HFFc6 (cell line): ENCODE measurements around the gene RPL12. TPM values are rescaled to one million over a fixed set of nuclear protein-coding genes. Genes with fewer than 3 reads are reported as not detected.
A peak's percentile ranks its signal among the peaks of the same experiment; 100 is the strongest.

Experiments
- DNase-seq: peaks from one replicate; pipeline ENCODE4 v3.0.0-alpha.2; 2018
- H3K27ac Mint-ChIP-seq: 2 replicates; pipeline ENCODE4 v1.8.0; 2020; ENCODE audit warnings: mild to moderate bottlenecking, mixed read lengths
- H3K27me3 Mint-ChIP-seq: 2 replicates; pipeline ENCODE4 v1.8.0; 2021; ENCODE audit warnings: mild to moderate bottlenecking, moderate library complexity, mixed read lengths; ENCODE audit not compliant: insufficient read depth
- H3K36me3 Mint-ChIP-seq: 2 replicates; pipeline ENCODE4 v1.8.0; 2021; ENCODE audit warnings: low read depth, mixed read lengths
- H3K4me1 Mint-ChIP-seq: 2 replicates; pipeline ENCODE4 v1.8.0; 2020; ENCODE audit warnings: low read depth, mixed read lengths
- H3K4me3 Mint-ChIP-seq: 2 replicates; pipeline ENCODE4 v1.8.0; 2020; ENCODE audit warnings: mild to moderate bottlenecking, moderate library complexity, mixed read lengths
- H3K9me3 Mint-ChIP-seq: 2 replicates; pipeline ENCODE4 v1.8.0; 2020; ENCODE audit warnings: mild to moderate bottlenecking, mixed read lengths
- CTCF ChIP-seq: fragments of 200-600 bp; sonication (generic); IDR thresholded peaks from 2 replicates; pipeline ENCODE4 v1.5.0; 2021; ENCODE audit warnings: antibody characterized with exemption, mild to moderate bottlenecking
- total RNA-seq, 6 experiments: library from RNA; stranded (reverse); fragmentation: NEBNext Ultra II Directional; extraction: Animal tissue kit (Norgen Biotek cat#: 25700); gene quantifications; 2 replicates in 1 of 6; 3 replicates in 5 of 6; pipeline ENCODE4 v1.2.3, GENCODE V29; 2021

RPL12 gene
- total RNA-seq, 6 experiments from 2014 or later = 953 to 1,196 (median 1,072) TPM

GRCh38 chr9:127491516-127491915, 40.3 kb upstream of the RPL12 start:
- no peak for TF ChIP-seq CTCF

GRCh38 chr9:127490535-127491230, 39.5 kb upstream of the RPL12 start:
- H3K4me3 Mint-ChIP-seq = no peak overlapping the region
- peaks cover 7% of the 10 kb centered on the region for H3K4me1 Mint-ChIP-seq
- H3K27ac Mint-ChIP-seq = peak overlapping the region; percentile 46; the same call in 1 of the 2 replicates
- no peak for DNase-seq
- peaks cover 13% of the 10 kb centered on the region for H3K27me3 Mint-ChIP-seq
- TF ChIP-seq CTCF = no peak
- no peaks in the 10 kb centered on the region for H3K9me3 Mint-ChIP-seq
- peaks cover 7% of the 10 kb centered on the region; the same call in 1 of the 2 replicates for H3K36me3 Mint-ChIP-seq

More at GRCh38 chr9:127491516-127491915, 40.3 kb upstream of the RPL12 start:
- Mint-ChIP-seq H3K4me1 (peaks cover 16% of the 10 kb centered on the region), H3K27me3 (peaks cover 14% of the 10 kb centered on the region), H3K4me3 (no peak overlapping the region), H3K27ac (peak overlapping the region; percentile 26; the same call in 1 of the 2 replicates), H3K9me3 (no peaks in the 10 kb centered on the region), H3K36me3 (peaks cover 14% of the 10 kb centered on the region; the same call in 1 of the 2 replicates)
- no peak for DNase-seq

GRCh38 chr9:127489471-127490115, 38.4 kb upstream of the RPL12 start:
- Mint-ChIP-seq H3K9me3 (no peaks in the 10 kb centered on the region), H3K4me3 (no peak overlapping the region), H3K27me3 (peaks cover 10% of the 10 kb centered on the region), H3K36me3 (peaks cover 9% of the 10 kb centered on the region; the same call in 1 of the 2 replicates), H3K4me1 (no peaks in the 10 kb centered on the region), H3K27ac (no peak overlapping the region)
- no peak for TF ChIP-seq CTCF
- DNase-seq = no peak

- Mint-ChIP-seq H3K9me3 (no peaks in the 10 kb centered on the region), H3K27ac (peak overlapping the region; percentile 54), H3K36me3 (peaks cover 9% of the 10 kb centered on the region; the same call in 1 of the 2 replicates), H3K4me3 (no peak overlapping the region), H3K4me1 (no peaks in the 10 kb centered on the region), H3K27me3 (peaks cover 10% of the 10 kb centered on the region)
- no peak for DNase-seq
- TF ChIP-seq CTCF = no peak
Measured at GRCh38 chr9:127488946-127489345, 37.7 kb upstream of the RPL12 start.

GRCh38 chr9:127485995-127486394, 34.8 kb upstream of the RPL12 start:
- H3K9me3 Mint-ChIP-seq = no peaks in the 10 kb centered on the region
- no peak overlapping the region for H3K4me3 Mint-ChIP-seq
- DNase-seq = no peak

More at GRCh38 chr9:127485995-127486394, 34.8 kb upstream of the RPL12 start:
- no peak overlapping the region for H3K27ac Mint-ChIP-seq
- no peaks in the 10 kb centered on the region for H3K4me1 Mint-ChIP-seq
- H3K27me3 Mint-ChIP-seq = peaks cover 5% of the 10 kb centered on the region; the same call in 1 of the 2 replicates
- H3K36me3 Mint-ChIP-seq = peaks cover 15% of the 10 kb centered on the region
- TF ChIP-seq CTCF = peak; percentile 32
